Measurements from ENCODE around the gene TMEM164. TPM values are rescaled to one million over a fixed set of nuclear protein-coding genes. Genes with fewer than 3 reads are reported as not detected.

Gene TMEM164
- total RNA-seq, 1 experiment from 2014 or later, result 32.6 TPM

DNA sequence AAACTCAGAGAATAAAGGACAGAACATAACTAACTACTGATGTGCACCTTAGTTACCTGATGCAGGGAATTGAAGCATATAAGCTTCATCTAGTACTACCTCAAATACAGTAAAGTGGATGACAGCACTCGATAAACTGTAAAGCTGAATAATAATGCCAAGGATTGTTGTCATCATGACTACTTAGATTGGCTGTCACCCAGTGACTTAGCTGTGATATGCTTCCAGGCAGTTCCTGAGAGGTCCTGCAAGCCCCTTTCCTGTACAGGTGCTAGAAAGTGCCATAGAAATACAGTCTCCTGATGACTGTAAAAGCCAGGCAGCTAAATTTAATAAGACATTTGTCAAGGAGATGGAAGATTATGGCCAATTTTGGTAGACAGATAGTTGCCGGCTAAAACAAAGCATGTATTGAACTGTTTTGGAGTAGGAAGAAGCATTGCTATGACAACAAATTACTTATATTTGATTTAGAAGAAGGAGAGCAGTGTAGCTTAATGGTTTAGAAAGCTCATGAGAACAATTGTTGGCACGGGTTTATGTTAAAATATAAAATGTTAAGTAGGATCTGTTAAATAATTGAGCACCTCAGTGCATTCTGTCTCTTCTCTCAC is 29.7 kb downstream of the TMEM164 start:
- no peak for DNase-seq
- no TSS peak for BruUV-seq (replicated peaks)
- H3K36me3 Mint-ChIP-seq (ENCODE audit: insufficient read depth, unreplicated experiment), result no peaks in the 10 kb centered on the region
- TF ChIP-seq, protein P1, sequence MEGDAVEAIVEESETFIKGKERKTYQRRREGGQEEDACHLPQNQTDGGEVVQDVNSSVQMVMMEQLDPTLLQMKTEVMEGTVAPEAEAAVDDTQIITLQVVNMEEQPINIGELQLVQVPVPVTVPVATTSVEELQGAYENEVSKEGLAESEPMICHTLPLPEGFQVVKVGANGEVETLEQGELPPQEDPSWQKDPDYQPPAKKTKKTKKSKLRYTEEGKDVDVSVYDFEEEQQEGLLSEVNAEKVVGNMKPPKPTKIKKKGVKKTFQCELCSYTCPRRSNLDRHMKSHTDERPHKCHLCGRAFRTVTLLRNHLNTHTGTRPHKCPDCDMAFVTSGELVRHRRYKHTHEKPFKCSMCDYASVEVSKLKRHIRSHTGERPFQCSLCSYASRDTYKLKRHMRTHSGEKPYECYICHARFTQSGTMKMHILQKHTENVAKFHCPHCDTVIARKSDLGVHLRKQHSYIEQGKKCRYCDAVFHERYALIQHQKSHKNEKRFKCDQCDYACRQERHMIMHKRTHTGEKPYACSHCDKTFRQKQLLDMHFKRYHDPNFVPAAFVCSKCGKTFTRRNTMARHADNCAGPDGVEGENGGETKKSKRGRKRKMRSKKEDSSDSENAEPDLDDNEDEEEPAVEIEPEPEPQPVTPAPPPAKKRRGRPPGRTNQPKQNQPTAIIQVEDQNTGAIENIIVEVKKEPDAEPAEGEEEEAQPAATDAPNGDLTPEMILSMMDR (IDR thresholded peaks at IDR 0.05; ENCODE audit: unreplicated experiment), result no peak
- H3K4me3 Mint-ChIP-seq (ENCODE audit: low read depth, unreplicated experiment), result no peak overlapping the region
- peak overlapping the region; percentile 4 for H3K27ac Mint-ChIP-seq (ENCODE audit: unreplicated experiment)
- H3K9me3 Mint-ChIP-seq (ENCODE audit: low read depth, unreplicated experiment), result no peaks in the 10 kb centered on the region
- CTCF ChIA-PET, result no interaction called here
- intact Hi-C loops (cut with micrococcal nuclease; ENCODE audit: unreplicated experiment), result no loop called here
- no peaks in the 10 kb centered on the region for H3K27me3 Mint-ChIP-seq (ENCODE audit: unreplicated experiment)
- peaks cover 28% of the 10 kb centered on the region for H3K4me1 Mint-ChIP-seq (ENCODE audit: low read depth, unreplicated experiment)

DNA sequence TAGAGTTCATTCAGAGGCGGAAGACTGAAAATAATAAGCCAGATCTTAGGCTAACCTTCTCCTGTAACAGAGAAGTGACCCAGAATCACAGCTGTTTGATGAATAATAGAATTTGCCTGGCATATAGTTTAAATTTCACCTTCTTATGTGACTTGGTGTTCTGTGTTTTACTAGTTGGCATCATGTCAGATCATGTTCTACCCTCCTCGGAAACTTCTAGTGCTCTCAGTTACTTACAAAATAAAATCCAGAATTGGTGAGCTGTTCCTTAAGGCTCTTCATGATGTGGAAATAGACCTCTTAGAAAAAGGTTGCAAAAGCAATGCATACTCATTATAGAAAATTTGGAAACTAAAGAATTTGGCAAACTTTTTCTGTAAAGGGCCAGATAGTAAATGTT is 31.1 kb downstream of the TMEM164 start:
- Mint-ChIP-seq H3K27ac (ENCODE audit: unreplicated experiment) (no peak overlapping the region), H3K9me3 (ENCODE audit: low read depth, unreplicated experiment) (no peaks in the 10 kb centered on the region), H3K4me1 (ENCODE audit: low read depth, unreplicated experiment) (peaks cover 35% of the 10 kb centered on the region), H3K36me3 (ENCODE audit: insufficient read depth, unreplicated experiment) (no peaks in the 10 kb centered on the region), H3K27me3 (ENCODE audit: unreplicated experiment) (no peaks in the 10 kb centered on the region), H3K4me3 (ENCODE audit: low read depth, unreplicated experiment) (no peak overlapping the region)
- intact Hi-C loops (cut with micrococcal nuclease; ENCODE audit: unreplicated experiment), result no loop called here
- no TSS peak for BruUV-seq (replicated peaks)
- no peak for DNase-seq
- CTCF ChIA-PET, result no interaction called here
- TF ChIP-seq, protein P1 (IDR thresholded peaks at IDR 0.05; ENCODE audit: unreplicated experiment), result no peak

DNA sequence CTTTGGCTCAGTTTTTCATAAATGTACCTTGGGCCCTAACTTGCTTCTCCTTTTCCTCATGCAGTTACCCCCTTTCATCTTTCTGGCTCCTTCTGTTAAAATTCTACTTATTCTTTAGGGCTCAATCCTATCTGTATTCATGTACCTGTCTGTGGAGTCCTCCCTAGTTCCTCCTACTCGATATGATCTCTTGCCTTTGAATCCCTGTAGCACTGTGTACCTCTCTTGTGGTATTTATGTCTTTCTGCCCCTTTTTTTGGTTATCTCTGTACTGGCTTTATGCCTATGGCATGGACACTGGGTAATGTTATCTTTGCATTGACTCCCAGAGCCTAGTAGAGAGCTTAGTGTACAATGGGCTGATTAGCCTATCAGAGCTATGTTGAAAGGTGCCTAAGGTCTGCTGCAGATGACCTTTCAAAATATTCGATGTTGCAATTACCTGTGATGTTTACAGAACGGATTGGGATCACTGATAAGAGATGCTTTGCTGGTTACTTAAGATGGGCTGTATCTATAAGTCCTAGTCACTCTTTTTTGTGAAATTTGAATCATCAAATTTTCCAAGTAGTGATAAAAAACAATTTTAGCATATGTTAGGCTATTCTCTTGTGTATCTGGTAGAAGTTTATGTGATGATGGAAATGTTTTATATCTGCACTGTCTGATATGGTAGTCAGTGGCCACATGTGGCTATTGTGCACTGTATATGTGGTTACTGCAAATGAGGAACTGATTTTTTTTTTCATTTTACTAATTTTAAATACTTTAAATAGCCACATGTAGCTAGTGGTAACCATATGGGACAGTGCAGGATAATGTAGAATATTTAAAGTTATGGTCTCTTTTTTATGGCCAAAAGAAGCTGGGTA is 33.5 kb downstream of the TMEM164 start:
- Mint-ChIP-seq H3K9me3 (ENCODE audit: low read depth, unreplicated experiment) (no peaks in the 10 kb centered on the region), H3K27ac (ENCODE audit: unreplicated experiment) (no peak overlapping the region), H3K36me3 (ENCODE audit: insufficient read depth, unreplicated experiment) (no peaks in the 10 kb centered on the region), H3K27me3 (ENCODE audit: unreplicated experiment) (no peaks in the 10 kb centered on the region), H3K4me1 (ENCODE audit: low read depth, unreplicated experiment) (peaks cover 35% of the 10 kb centered on the region), H3K4me3 (ENCODE audit: low read depth, unreplicated experiment) (no peak overlapping the region)
- CTCF ChIA-PET, result no interaction called here
- no peak for DNase-seq
- intact Hi-C loops (cut with micrococcal nuclease; ENCODE audit: unreplicated experiment), result no loop called here
- no TSS peak for BruUV-seq (replicated peaks)
- TF ChIP-seq, protein P1 (IDR thresholded peaks at IDR 0.05; ENCODE audit: unreplicated experiment), result no peak

DNA sequence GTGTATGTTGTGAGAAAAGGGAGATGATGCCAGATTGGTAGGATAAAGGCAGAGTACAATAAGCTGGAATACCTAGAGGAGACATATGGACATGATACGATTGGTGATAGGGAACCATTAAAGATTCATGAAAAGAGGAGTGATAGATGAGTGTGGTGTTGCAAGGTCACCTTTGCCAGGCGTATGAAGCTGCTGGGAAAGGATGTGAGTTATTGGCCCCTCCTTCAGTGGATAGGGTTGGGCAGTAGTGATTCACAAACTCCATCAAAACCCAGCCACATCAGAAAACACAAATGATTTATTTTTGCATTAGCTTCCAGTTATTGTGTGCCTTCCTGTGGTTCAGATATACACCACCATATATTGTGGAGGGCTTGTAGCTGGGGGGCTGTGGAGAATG is 34.3 kb downstream of the TMEM164 start:
- Mint-ChIP-seq H3K27me3 (ENCODE audit: unreplicated experiment) (no peaks in the 10 kb centered on the region), H3K9me3 (ENCODE audit: low read depth, unreplicated experiment) (no peaks in the 10 kb centered on the region), H3K4me3 (ENCODE audit: low read depth, unreplicated experiment) (no peak overlapping the region), H3K27ac (ENCODE audit: unreplicated experiment) (no peak overlapping the region), H3K4me1 (ENCODE audit: low read depth, unreplicated experiment) (peaks cover 32% of the 10 kb centered on the region), H3K36me3 (ENCODE audit: insufficient read depth, unreplicated experiment) (no peaks in the 10 kb centered on the region)
- DNase-seq, result no peak
- CTCF ChIA-PET, result interaction anchor here (0.6 kb wide), 1 partner anchor 116 kb away, joined by 4 read pairs; no protein-coding TSS in a partner anchor
- TF ChIP-seq, protein P1 (IDR thresholded peaks at IDR 0.05; ENCODE audit: unreplicated experiment), result no peak
- intact Hi-C loops (cut with micrococcal nuclease; ENCODE audit: unreplicated experiment), result no loop called here
- no TSS peak for BruUV-seq (replicated peaks)
